ENCODE measurements around the gene BSX. TPM values are rescaled to one million over a fixed set of nuclear protein-coding genes. Genes with fewer than 3 reads are reported as not detected.
A peak's percentile ranks its signal among the peaks of the same experiment; 100 is the strongest.

The BSX gene
- total RNA-seq, 2 donors from 2014 or later: not detected

GRCh38 chr11:122979815-122980595 is 1.6 kb downstream of the BSX start:
- H3K27me3 Mint-ChIP-seq: peaks cover 81% of the 10 kb centered on the region
- H3K36me3 Mint-ChIP-seq (ENCODE audit: low read depth): peaks cover 11% of the 10 kb centered on the region
- H3K4me1 Mint-ChIP-seq: peaks cover 19% of the 10 kb centered on the region
- H3K4me3 Mint-ChIP-seq: peak overlapping the region; percentile 28
- H3K9me3 ChIP-seq (ENCODE audit: control insufficient read depth, low read length, poor library complexity, severe bottlenecking): no peaks in the 10 kb centered on the region
- ATAC-seq (no peak), DNase-seq (no peak)
- H3K27ac Mint-ChIP-seq: no peak overlapping the region

- peaks cover 89% of the 10 kb centered on the region for H3K27me3 Mint-ChIP-seq
- DNase-seq (no peak), ATAC-seq (no peak)
- no peak overlapping the region for H3K27ac Mint-ChIP-seq
- peaks cover 18% of the 10 kb centered on the region for H3K4me1 Mint-ChIP-seq
- H3K4me3 Mint-ChIP-seq: peak overlapping the region; percentile 28
- peaks cover 11% of the 10 kb centered on the region for H3K36me3 Mint-ChIP-seq (ENCODE audit: low read depth)
- H3K9me3 ChIP-seq (ENCODE audit: control insufficient read depth, low read length, poor library complexity, severe bottlenecking): no peaks in the 10 kb centered on the region
These were observed 2.4 kb downstream of the BSX start for GRCh38 chr11:122979103-122979814.

DNA sequence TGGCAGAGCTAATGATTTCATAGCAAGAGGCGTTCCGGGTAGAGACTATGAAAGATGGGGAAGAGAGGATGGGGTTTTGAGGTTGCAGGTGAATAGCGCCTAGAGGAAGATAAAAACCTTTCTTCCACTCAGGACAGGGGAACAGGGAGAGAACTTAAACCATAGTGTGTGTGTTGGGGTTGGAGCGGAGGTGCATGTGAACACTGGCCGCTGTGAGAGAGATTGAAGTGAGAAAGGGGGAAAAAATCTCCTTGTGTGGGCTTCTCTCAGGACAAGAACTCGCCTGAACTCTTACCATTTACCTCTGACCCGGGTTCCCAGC is 3.4 kb downstream of the BSX start:
- H3K36me3 Mint-ChIP-seq (ENCODE audit: low read depth): peaks cover 11% of the 10 kb centered on the region
- DNase-seq (no peak), ATAC-seq (no peak)
- H3K27me3 Mint-ChIP-seq: peaks cover 94% of the 10 kb centered on the region
- no peaks in the 10 kb centered on the region for H3K9me3 ChIP-seq (ENCODE audit: control insufficient read depth, low read length, poor library complexity, severe bottlenecking)
- H3K4me3 Mint-ChIP-seq: no peak overlapping the region
- peaks cover 12% of the 10 kb centered on the region for H3K4me1 Mint-ChIP-seq
- H3K27ac Mint-ChIP-seq: no peak overlapping the region

GRCh38 chr11:122977470-122978298 is 4.0 kb downstream of the BSX start:
- H3K27ac Mint-ChIP-seq: no peak overlapping the region
- peaks cover 12% of the 10 kb centered on the region for H3K4me1 Mint-ChIP-seq

GRCh38 chr11:122976734-122977469 is 4.7 kb downstream of the BSX start:
- H3K4me3 Mint-ChIP-seq: peak overlapping the region; percentile 80
- H3K27ac Mint-ChIP-seq: peak overlapping the region; percentile 83
- H3K27me3 Mint-ChIP-seq: peaks cover 92% of the 10 kb centered on the region
- H3K9me3 ChIP-seq (ENCODE audit: control insufficient read depth, low read length, poor library complexity, severe bottlenecking): no peaks in the 10 kb centered on the region
- no peak for ATAC-seq
- DNase-seq: no peak
- peaks cover 6% of the 10 kb centered on the region for H3K36me3 Mint-ChIP-seq (ENCODE audit: low read depth)
- H3K4me1 Mint-ChIP-seq: peaks cover 12% of the 10 kb centered on the region

More at GRCh38 chr11:122977470-122978298, 4.0 kb downstream of the BSX start:
- H3K9me3 ChIP-seq (ENCODE audit: control insufficient read depth, low read length, poor library complexity, severe bottlenecking): no peaks in the 10 kb centered on the region
- ATAC-seq: no peak
- peaks cover 94% of the 10 kb centered on the region for H3K27me3 Mint-ChIP-seq
- H3K4me3 Mint-ChIP-seq: no peak overlapping the region
- DNase-seq: no peak
- peaks cover 9% of the 10 kb centered on the region for H3K36me3 Mint-ChIP-seq (ENCODE audit: low read depth)

DNA sequence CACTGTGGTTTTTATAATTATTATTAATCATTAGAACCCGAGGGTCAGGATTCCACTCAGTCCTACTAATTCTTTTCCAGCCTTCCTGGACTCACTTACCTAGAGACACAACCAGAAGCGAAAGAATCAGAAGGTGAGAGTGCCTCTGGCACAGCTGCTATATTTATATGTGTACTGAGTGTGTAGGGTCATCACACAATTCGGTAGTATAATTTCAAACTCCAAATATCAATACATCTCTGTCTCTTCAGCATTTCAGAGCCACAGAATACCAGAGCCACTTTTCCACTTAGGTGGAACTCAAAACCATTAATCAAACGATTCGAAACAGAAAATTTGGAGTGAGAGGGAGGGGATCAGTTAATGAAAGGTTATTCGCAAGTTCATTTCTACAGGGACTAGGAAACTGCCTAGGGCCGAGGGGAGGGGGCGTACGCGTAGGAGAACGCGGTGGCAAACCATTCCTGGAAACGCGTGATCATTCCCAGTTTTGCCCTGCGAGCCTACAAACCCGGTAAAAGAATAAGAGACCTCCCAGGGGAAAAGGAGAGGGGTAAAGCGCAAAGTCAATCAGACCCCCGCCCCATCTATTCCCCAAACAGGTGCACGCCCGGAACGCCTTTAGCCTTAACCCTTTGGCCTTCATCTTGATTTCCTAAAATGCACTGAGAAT is 5.4 kb downstream of the BSX start:
- H3K27ac Mint-ChIP-seq: peak overlapping the region; percentile 83
- H3K4me3 Mint-ChIP-seq: peak overlapping the region; percentile 80

DNA sequence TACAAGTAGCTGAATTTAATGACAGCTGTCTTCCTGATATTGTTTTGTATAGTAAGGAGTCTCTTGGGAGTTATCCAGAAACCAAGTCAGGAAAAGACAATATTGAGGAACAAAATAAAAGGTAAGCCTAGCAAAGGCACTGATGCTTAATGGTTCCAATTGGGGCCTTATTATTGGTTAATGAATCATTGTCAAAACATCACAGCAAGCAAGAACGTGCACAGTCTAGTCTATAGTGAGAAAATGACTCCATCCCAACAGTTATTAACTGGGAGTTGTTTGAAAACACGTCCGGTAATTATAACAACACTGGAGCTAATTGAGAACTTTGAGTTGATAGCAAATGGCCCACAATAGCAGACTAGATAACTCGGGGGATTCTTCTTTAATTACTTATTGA is 17.7 kb downstream of the BSX start:
- H3K9me3 ChIP-seq (ENCODE audit: control insufficient read depth, low read length, poor library complexity, severe bottlenecking): no peaks in the 10 kb centered on the region
- no peak overlapping the region for H3K27ac Mint-ChIP-seq
- H3K27me3 Mint-ChIP-seq: peaks cover 40% of the 10 kb centered on the region
- DNase-seq (no peak), ATAC-seq (no peak)
- no peak overlapping the region for H3K4me3 Mint-ChIP-seq
- H3K4me1 Mint-ChIP-seq: no peaks in the 10 kb centered on the region
- no peaks in the 10 kb centered on the region for H3K36me3 Mint-ChIP-seq (ENCODE audit: low read depth)

More for the DNA sequence above, 5.4 kb downstream of the BSX start:
- DNase-seq (no peak), ATAC-seq (no peak)
- Mint-ChIP-seq H3K36me3 (ENCODE audit: low read depth) (peaks cover 7% of the 10 kb centered on the region), H3K4me1 (peaks cover 9% of the 10 kb centered on the region), H3K27me3 (peaks cover 88% of the 10 kb centered on the region)
- H3K9me3 ChIP-seq (ENCODE audit: control insufficient read depth, low read length, poor library complexity, severe bottlenecking): no peaks in the 10 kb centered on the region

GRCh38 chr11:122954455-122954854 is 27.2 kb downstream of the BSX start:
- Mint-ChIP-seq H3K27me3 (no peaks in the 10 kb centered on the region), H3K27ac (no peak overlapping the region), H3K36me3 (ENCODE audit: low read depth) (no peaks in the 10 kb centered on the region), H3K4me3 (no peak overlapping the region), H3K4me1 (no peaks in the 10 kb centered on the region)
- DNase-seq (no peak), ATAC-seq (no peak)
- H3K9me3 ChIP-seq (ENCODE audit: control insufficient read depth, low read length, poor library complexity, severe bottlenecking): no peaks in the 10 kb centered on the region

DNA sequence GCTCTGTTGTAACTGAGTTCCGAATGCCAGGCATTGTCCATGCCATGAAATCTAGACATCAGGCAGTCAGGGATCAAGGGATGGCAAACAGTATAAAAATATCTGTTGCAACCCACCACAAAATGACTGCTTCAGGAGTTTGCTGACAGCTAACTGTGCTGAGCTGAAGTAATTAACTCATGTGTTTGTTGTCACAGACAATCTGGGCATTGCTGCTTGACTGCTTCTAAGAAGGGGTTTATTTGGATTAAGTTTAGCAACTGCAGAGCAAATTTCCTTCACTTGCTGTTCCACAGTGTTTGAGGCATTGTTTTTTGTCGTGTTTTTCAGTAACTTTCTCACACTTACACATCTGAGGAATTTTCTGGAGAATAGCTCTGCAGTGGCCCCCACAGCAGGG is 30.4 kb downstream of the BSX start:
- Mint-ChIP-seq H3K27me3 (no peaks in the 10 kb centered on the region), H3K27ac (no peak overlapping the region), H3K36me3 (ENCODE audit: low read depth) (peaks cover 7% of the 10 kb centered on the region), H3K4me3 (no peak overlapping the region), H3K4me1 (peaks cover 6% of the 10 kb centered on the region)
- DNase-seq (no peak), ATAC-seq (no peak)
- no peaks in the 10 kb centered on the region for H3K9me3 ChIP-seq (ENCODE audit: control insufficient read depth, low read length, poor library complexity, severe bottlenecking)

DNA sequence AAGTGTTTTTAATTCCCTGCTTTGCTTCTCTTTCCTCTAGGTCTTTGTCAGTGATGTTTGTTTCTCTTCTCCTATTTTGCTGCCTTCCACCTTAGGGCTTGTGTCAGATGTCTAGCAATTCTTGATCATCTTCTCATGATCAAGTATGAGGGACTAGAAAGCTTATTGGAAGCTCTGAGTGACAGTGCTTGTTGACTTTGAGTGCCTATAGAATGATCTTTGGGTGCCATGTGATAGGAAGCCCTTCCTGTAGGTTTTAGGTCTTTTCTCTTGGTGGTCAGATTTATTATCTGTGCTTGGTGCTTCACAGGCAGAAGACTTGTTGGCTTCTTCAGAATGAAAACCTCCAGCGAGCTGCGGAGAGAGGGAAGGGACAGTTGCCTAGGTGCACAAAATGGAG is 43.1 kb downstream of the BSX start:
- Mint-ChIP-seq H3K4me1 (no peaks in the 10 kb centered on the region), H3K4me3 (no peak overlapping the region), H3K36me3 (ENCODE audit: low read depth) (peaks cover 4% of the 10 kb centered on the region), H3K27ac (no peak overlapping the region), H3K27me3 (no peaks in the 10 kb centered on the region)
- no peaks in the 10 kb centered on the region for H3K9me3 ChIP-seq (ENCODE audit: control insufficient read depth, low read length, poor library complexity, severe bottlenecking)
- ATAC-seq: no peak
- no peak for DNase-seq

- no peaks in the 10 kb centered on the region for H3K9me3 ChIP-seq (ENCODE audit: control insufficient read depth, low read length, poor library complexity, severe bottlenecking)
- H3K36me3 Mint-ChIP-seq (ENCODE audit: low read depth): peaks cover 4% of the 10 kb centered on the region
- no peak for DNase-seq
- no peak overlapping the region for H3K27ac Mint-ChIP-seq
- no peak overlapping the region for H3K4me3 Mint-ChIP-seq
- H3K27me3 Mint-ChIP-seq: no peaks in the 10 kb centered on the region
- no peak for ATAC-seq
- H3K4me1 Mint-ChIP-seq: no peaks in the 10 kb centered on the region
These were observed 43.7 kb downstream of the BSX start for GRCh38 chr11:122937983-122938382.

DNA sequence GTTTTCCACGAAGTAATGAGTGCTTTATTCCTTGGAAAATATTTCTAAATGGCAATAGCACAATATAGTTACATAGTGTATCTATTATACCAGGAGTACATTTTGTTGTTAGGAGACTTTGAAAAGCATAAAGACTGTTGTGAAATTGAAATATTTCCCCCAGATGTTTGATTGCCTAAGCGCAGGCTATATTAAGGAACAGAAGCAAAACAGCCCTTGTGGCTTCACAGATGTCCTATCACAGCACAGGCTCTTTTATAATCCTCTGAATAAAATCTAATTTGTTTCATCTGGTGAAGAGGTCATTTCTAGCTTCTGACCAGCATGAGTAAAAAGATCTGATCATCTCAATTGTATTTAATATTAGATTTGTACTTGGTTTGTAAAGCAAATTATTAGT is 48.2 kb downstream of the BSX start:
- H3K4me3 Mint-ChIP-seq: no peak overlapping the region
- no peaks in the 10 kb centered on the region for H3K9me3 ChIP-seq (ENCODE audit: control insufficient read depth, low read length, poor library complexity, severe bottlenecking)
- ATAC-seq (no peak), DNase-seq (no peak)
- no peak overlapping the region for H3K27ac Mint-ChIP-seq
- H3K36me3 Mint-ChIP-seq (ENCODE audit: low read depth): peaks cover 2% of the 10 kb centered on the region
- no peaks in the 10 kb centered on the region for H3K27me3 Mint-ChIP-seq
- no peaks in the 10 kb centered on the region for H3K4me1 Mint-ChIP-seq
